ENCODE data around the gene PLXND1. TPM values are rescaled to one million over a fixed set of nuclear protein-coding genes. Genes with fewer than 3 reads are reported as not detected.

The PLXND1 gene
- total RNA-seq, 4 donors from 2014 or later: 50.5 to 89.9 (median 76.6) TPM

GRCh38 chr3:129528589-129529100 is 77.8 kb downstream of the PLXND1 start, which contains the start of gene RHO:
TSS of gene RHO (plus strand) at chr3:129528639. CDS start at chr3:129528734, 95 bp downstream.
- intact Hi-C loops (cut with DNase I): no loop called here

GRCh38 chr3:129527262-129527661 is 79.2 kb downstream of the PLXND1 start:
- Histone ChIP-seq H3K4me3 (no peak overlapping the region), H3K27me3 (no peaks in the 10 kb centered on the region), H3K4me1 (peaks cover 0 to 2% (median 0%) of the 10 kb centered on the region in 4 donors), H3K36me3 (no peaks in the 10 kb centered on the region), H3K27ac (replicated peaks in 1 of 4) (no peak overlapping the region), H3K9me3 (no peaks in the 10 kb centered on the region)
- WGBS: 91% methylated on average over 11 of the region's 11 CpGs
- TF ChIP-seq POLR2AphosphoS5 (IDR thresholded peaks at IDR 0.05): no peak
- no peak for TF ChIP-seq CTCF (IDR thresholded peaks at IDR 0.05)
- TF ChIP-seq EP300 (IDR thresholded peaks at IDR 0.05): no peak
- no peak for TF ChIP-seq POLR2A (IDR thresholded peaks at IDR 0.05; ENCODE audit: low read depth)
- intact Hi-C loops (cut with DNase I): no loop called here
- DNase-seq (ENCODE audit: extremely low spot score): no peak

More at GRCh38 chr3:129528589-129529100, 77.8 kb downstream of the PLXND1 start, which contains the start of gene RHO:
- 89% methylated on average over 17 of the region's 18 CpGs for WGBS
- H3K4me1 ChIP-seq: peaks cover 0 to 2% (median 0%) of the 10 kb centered on the region in 4 donors
- no peak for DNase-seq (ENCODE audit: extremely low spot score)
- H3K4me3 ChIP-seq: no peak within 1 kb of the TSS
- H3K9me3 ChIP-seq: no peaks in the 10 kb centered on the region
- no peaks in the 10 kb centered on the region for H3K27me3 ChIP-seq
- no peak within 1 kb of the TSS for H3K27ac ChIP-seq (replicated peaks in 1 of 4)
- H3K36me3 ChIP-seq: no peaks in the 10 kb centered on the region
- TF ChIP-seq POLR2AphosphoS5 (IDR thresholded peaks at IDR 0.05) (no peak), POLR2A (IDR thresholded peaks at IDR 0.05; ENCODE audit: low read depth) (no peak), CTCF (IDR thresholded peaks at IDR 0.05) (no peak), EP300 (IDR thresholded peaks at IDR 0.05) (no peak)

GRCh38 chr3:129526121-129526900 is 80.2 kb downstream of the PLXND1 start:
- 78% methylated on average over 7 of the region's 12 CpGs for WGBS
- H3K27ac ChIP-seq (replicated peaks in 1 of 4): no peak overlapping the region
- DNase-seq (ENCODE audit: extremely low spot score): no peak
- TF ChIP-seq CTCF (IDR thresholded peaks at IDR 0.05) (no peak), EP300 (IDR thresholded peaks at IDR 0.05) (no peak), POLR2A (IDR thresholded peaks at IDR 0.05; ENCODE audit: low read depth) (no peak), POLR2AphosphoS5 (IDR thresholded peaks at IDR 0.05) (no peak)
- no peaks in the 10 kb centered on the region for H3K36me3 ChIP-seq
- H3K9me3 ChIP-seq: no peaks in the 10 kb centered on the region
- intact Hi-C loops (cut with DNase I): no loop called here
- H3K4me1 ChIP-seq: peaks cover 0 to 2% (median 0%) of the 10 kb centered on the region in 4 donors
- no peak overlapping the region for H3K4me3 ChIP-seq
- no peaks in the 10 kb centered on the region for H3K27me3 ChIP-seq

DNA sequence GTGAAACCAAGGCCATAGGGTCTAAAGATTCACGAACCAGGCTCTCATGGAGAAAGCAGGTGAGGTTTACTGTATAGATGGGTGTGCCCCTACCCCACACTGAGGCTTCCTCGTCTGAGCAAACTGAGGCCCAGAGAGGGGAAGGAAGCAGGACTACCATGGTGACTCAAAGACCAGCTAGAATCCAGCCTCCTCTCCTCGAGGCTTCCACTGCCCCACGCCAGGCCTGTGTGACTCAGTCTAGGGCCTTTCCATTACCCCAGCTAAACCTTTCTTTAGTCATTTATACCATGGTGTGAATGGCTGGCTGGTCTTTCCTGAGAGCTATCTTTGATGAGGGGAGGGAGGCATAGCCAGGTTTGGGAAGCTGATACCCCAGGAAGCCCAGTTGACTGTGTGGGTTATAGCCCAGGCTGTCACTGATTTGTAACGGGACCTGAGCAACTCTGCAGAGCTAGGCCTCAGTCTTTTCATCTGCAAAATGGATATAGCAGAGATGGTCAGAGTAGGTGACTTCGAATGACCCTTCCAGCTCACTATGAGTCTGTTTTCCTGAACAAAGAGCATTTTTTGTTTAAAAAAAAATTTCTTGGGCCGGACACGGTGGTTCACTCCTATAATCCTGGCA is 81.0 kb downstream of the PLXND1 start:
- TF ChIP-seq CTCF (IDR thresholded peaks at IDR 0.05) (no peak), EP300 (IDR thresholded peaks at IDR 0.05) (no peak), POLR2A (IDR thresholded peaks at IDR 0.05; ENCODE audit: low read depth) (no peak), POLR2AphosphoS5 (IDR thresholded peaks at IDR 0.05) (no peak)
- Histone ChIP-seq H3K36me3 (no peaks in the 10 kb centered on the region), H3K27me3 (no peaks in the 10 kb centered on the region), H3K4me3 (no peak overlapping the region), H3K4me1 (no peaks in the 10 kb centered on the region), H3K27ac (replicated peaks in 1 of 4) (no peak overlapping the region), H3K9me3 (no peaks in the 10 kb centered on the region)
- intact Hi-C loops (cut with DNase I): no loop called here
- WGBS: 70% methylated on average over 8 of the region's 8 CpGs
- DNase-seq (ENCODE audit: extremely low spot score): no peak
